ENCODE measurements around the gene RUNX1.

The RUNX1 gene

GRCh38 chr21:35048706-35049617, at the start of gene RUNX1:
Gene RUNX1, minus strand, starts transcription at chr21:35049302.
- peak; percentile 95 for DNase-seq (ENCODE audit: low spot score)

- DNase-seq (ENCODE audit: low spot score): no peak
Observed at GRCh38 chr21:35097525-35097924, 48.4 kb upstream of the RUNX1 start.

GRCh38 chr21:35096959-35097358, 47.9 kb upstream of the RUNX1 start:
- peak; percentile 42 for DNase-seq (ENCODE audit: low spot score)

- DNase-seq (ENCODE audit: low spot score): peak; percentile 51
Observed at GRCh38 chr21:35095859-35096291, 46.8 kb upstream of the RUNX1 start.

- no peak for DNase-seq (ENCODE audit: low spot score)
Observed at GRCh38 chr21:35093514-35093913, 44.4 kb upstream of the RUNX1 start.

GRCh38 chr21:35091496-35091895, 42.4 kb upstream of the RUNX1 start:
- no peak for DNase-seq (ENCODE audit: low spot score)

GRCh38 chr21:35090403-35090802, 41.3 kb upstream of the RUNX1 start:
- DNase-seq (ENCODE audit: low spot score): no peak

GRCh38 chr21:35088319-35088771, 39.2 kb upstream of the RUNX1 start:
- peak; percentile 67 for DNase-seq (ENCODE audit: low spot score)

- DNase-seq (ENCODE audit: low spot score): no peak
Observed at GRCh38 chr21:35086357-35086756, 37.3 kb upstream of the RUNX1 start.

GRCh38 chr21:35084869-35085268, 35.8 kb upstream of the RUNX1 start:
- DNase-seq (ENCODE audit: low spot score): no peak

- DNase-seq (ENCODE audit: low spot score): no peak
Observed at GRCh38 chr21:35083246-35083645, 34.1 kb upstream of the RUNX1 start.

- no peak for DNase-seq (ENCODE audit: low spot score)
Observed at GRCh38 chr21:35081861-35082260, 32.8 kb upstream of the RUNX1 start.

- DNase-seq (ENCODE audit: low spot score): no peak
Observed at GRCh38 chr21:35079181-35079580, 30.1 kb upstream of the RUNX1 start.

- DNase-seq (ENCODE audit: low spot score): no peak
Observed at GRCh38 chr21:35077975-35078374, 28.9 kb upstream of the RUNX1 start.

- DNase-seq (ENCODE audit: low spot score): no peak
Observed at GRCh38 chr21:35077466-35077865, 28.4 kb upstream of the RUNX1 start.

GRCh38 chr21:35075546-35075945, 26.4 kb upstream of the RUNX1 start:
- peak; percentile 39 for DNase-seq (ENCODE audit: low spot score)

- no peak for DNase-seq (ENCODE audit: low spot score)
Observed at GRCh38 chr21:35072960-35073359, 23.9 kb upstream of the RUNX1 start.

GRCh38 chr21:35072557-35072956, 23.5 kb upstream of the RUNX1 start:
- no peak for DNase-seq (ENCODE audit: low spot score)

GRCh38 chr21:35071347-35071746, 22.2 kb upstream of the RUNX1 start:
- no peak for DNase-seq (ENCODE audit: low spot score)

GRCh38 chr21:35070436-35070835, 21.3 kb upstream of the RUNX1 start:
- DNase-seq (ENCODE audit: low spot score): no peak

GRCh38 chr21:35066824-35067223, 17.7 kb upstream of the RUNX1 start:
- no peak for DNase-seq (ENCODE audit: low spot score)

GRCh38 chr21:35063428-35064172, 14.5 kb upstream of the RUNX1 start:
- DNase-seq (ENCODE audit: low spot score): no peak

- no peak for DNase-seq (ENCODE audit: low spot score)
Observed at GRCh38 chr21:35062016-35062415, 12.9 kb upstream of the RUNX1 start.

Data from activated CD4-positive, alpha-beta T cell treated with anti-CD3 and anti-CD28 coated beads, Interleukin-2, Interleukin-4, amounts not matched to agents 100 ng/mL and 50 ng/mL, durations not matched to agents 16 hours and 8 hours (primary cell).